HepG2 (cell line): Measurements from ENCODE around the gene KCNIP4.

Experiments
- HNRNPK ChIP-seq: fragments of 200-400 bp; formaldehyde crosslinking; IDR thresholded peaks from 2 replicates; pipeline ENCODE4 v1.6.1; 2018; ENCODE audit warnings: low read length, low read depth, moderate library complexity, mild to moderate bottlenecking; ENCODE audit not compliant: poor library complexity, severe bottlenecking
- MEIS1 ChIP-seq: sonication (generic); formaldehyde crosslinking; IDR thresholded peaks from 2 replicates; pipeline ENCODE4 v1.9.0; 2021; ENCODE audit warnings: mild to moderate bottlenecking, missing genetic modification reagents, moderate library complexity, borderline replicate concordance
- PHF5A ChIP-seq: IDR thresholded peaks from one replicate; pipeline ENCODE4 v1.6.1; 2018; ENCODE audit warnings: low read depth, missing genetic modification reagents; ENCODE audit not compliant: unreplicated experiment
- SP1 ChIP-seq, 2 experiments: fragments of 450-650 bp in 1 of 2; sonication (generic) in 1 of 2; formaldehyde crosslinking in 1 of 2; IDR thresholded peaks; 2 replicates each; pipeline versions ENCODE4 v1.4.0 to v1.6.1; 2016 to 2020; ENCODE audit warnings: missing genetic modification reagents in 1 of 2
- ZNF780A ChIP-seq: sonication (generic); formaldehyde crosslinking; IDR thresholded peaks from 2 replicates; pipeline ENCODE4 v1.8.0; 2022; ENCODE audit warnings: mild to moderate bottlenecking, missing genetic modification reagents, moderate library complexity
- ZNF891 ChIP-seq: sonication (generic); formaldehyde crosslinking; IDR thresholded peaks from 2 replicates; pipeline ENCODE4 v1.5.0; 2020; ENCODE audit warnings: mild to moderate bottlenecking, missing genetic modification reagents
- TF ChIP-seq, protein P1 (sequence below): sonication (generic); formaldehyde crosslinking; IDR thresholded peaks from 2 replicates; pipeline ENCODE4 v1.8.1; 2023; ENCODE audit warnings: mild to moderate bottlenecking, missing genetic modification reagents
- TF ChIP-seq, protein P2 (sequence below), 2 experiments: sonication (generic) in 1 of 2; formaldehyde crosslinking in 1 of 2; IDR thresholded peaks; 2 replicates each; pipeline versions ENCODE4 v1.4.0 to v1.6.1; 2018 to 2020; ENCODE audit warnings: missing genetic modification reagents in 2 of 2, borderline replicate concordance in 1 of 2, low read depth in 1 of 2, mild to moderate bottlenecking in 1 of 2, missing biosample characterization in 1 of 2

- TF ChIP-seq SP1 (IDR thresholded peaks at IDR 0.05): no peak
- no peak for TF ChIP-seq SP1 (CRISPR knock-in tag; IDR thresholded peaks at IDR 0.05)
- no peak for TF ChIP-seq HNRNPK
- no peak for TF ChIP-seq PHF5A (CRISPR knock-in tag)
- no peak for TF ChIP-seq ZNF891 (CRISPR knock-in tag)
- TF ChIP-seq ZNF780A (CRISPR knock-in tag): no peak
- TF ChIP-seq, protein P1, sequence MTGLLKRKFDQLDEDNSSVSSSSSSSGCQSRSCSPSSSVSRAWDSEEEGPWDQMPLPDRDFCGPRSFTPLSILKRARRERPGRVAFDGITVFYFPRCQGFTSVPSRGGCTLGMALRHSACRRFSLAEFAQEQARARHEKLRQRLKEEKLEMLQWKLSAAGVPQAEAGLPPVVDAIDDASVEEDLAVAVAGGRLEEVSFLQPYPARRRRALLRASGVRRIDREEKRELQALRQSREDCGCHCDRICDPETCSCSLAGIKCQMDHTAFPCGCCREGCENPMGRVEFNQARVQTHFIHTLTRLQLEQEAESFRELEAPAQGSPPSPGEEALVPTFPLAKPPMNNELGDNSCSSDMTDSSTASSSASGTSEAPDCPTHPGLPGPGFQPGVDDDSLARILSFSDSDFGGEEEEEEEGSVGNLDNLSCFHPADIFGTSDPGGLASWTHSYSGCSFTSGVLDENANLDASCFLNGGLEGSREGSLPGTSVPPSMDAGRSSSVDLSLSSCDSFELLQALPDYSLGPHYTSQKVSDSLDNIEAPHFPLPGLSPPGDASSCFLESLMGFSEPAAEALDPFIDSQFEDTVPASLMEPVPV: no peak
- TF ChIP-seq, protein P2, sequence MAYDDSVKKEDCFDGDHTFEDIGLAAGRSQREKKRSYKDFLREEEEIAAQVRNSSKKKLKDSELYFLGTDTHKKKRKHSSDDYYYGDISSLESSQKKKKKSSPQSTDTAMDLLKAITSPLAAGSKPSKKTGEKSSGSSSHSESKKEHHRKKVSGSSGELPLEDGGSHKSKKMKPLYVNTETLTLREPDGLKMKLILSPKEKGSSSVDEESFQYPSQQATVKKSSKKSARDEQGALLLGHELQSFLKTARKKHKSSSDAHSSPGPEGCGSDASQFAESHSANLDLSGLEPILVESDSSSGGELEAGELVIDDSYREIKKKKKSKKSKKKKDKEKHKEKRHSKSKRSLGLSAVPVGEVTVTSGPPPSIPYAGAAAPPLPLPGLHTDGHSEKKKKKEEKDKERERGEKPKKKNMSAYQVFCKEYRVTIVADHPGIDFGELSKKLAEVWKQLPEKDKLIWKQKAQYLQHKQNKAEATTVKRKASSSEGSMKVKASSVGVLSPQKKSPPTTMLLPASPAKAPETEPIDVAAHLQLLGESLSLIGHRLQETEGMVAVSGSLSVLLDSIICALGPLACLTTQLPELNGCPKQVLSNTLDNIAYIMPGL (CRISPR knock-in tag; IDR thresholded peaks at IDR 0.05; ENCODE audit: borderline replicate concordance in 1 of 2, low read depth in 1 of 2): no peak
- no peak for TF ChIP-seq MEIS1 (CRISPR knock-in tag)
Observed at GRCh38 chr4:20944961-20945360, 1003.6 kb downstream of the KCNIP4 start.
